AG20443 (cell line): Measurements from ENCODE around the gene N4BP2L2.

Experiments
- DNase-seq: peaks from one replicate; pipeline ENCODE4 v3.0.0; 2012; ENCODE audit warnings: low spot score, mixed read lengths

Gene N4BP2L2

GRCh38 chr13:32426191-32426989 lies 112.2 kb downstream of the N4BP2L2 start:
- DNase-seq: peak; percentile 21

GRCh38 chr13:32425158-32425557 lies 113.4 kb downstream of the N4BP2L2 start:
- no peak for DNase-seq

- no peak for DNase-seq
These were observed 115.0 kb downstream of the N4BP2L2 start for GRCh38 chr13:32423592-32423991.

GRCh38 chr13:32419862-32420261 lies 118.7 kb downstream of the N4BP2L2 start:
- DNase-seq: no peak

GRCh38 chr13:32417995-32418394 lies 120.6 kb downstream of the N4BP2L2 start:
- DNase-seq: no peak

- peak; percentile 25 for DNase-seq
These were observed 123.6 kb downstream of the N4BP2L2 start for GRCh38 chr13:32415019-32415418.

- no peak for DNase-seq
These were observed 124.0 kb downstream of the N4BP2L2 start for GRCh38 chr13:32414580-32414979.

- no peak for DNase-seq
These were observed 125.3 kb downstream of the N4BP2L2 start for GRCh38 chr13:32413284-32413683.

- peak; percentile 70 for DNase-seq
These were observed 128.8 kb downstream of the N4BP2L2 start for GRCh38 chr13:32409561-32410421.

- no peak for DNase-seq
These were observed 129.6 kb downstream of the N4BP2L2 start for GRCh38 chr13:32409001-32409313.

GRCh38 chr13:32408296-32409000 lies 130.1 kb downstream of the N4BP2L2 start:
- DNase-seq: no peak

- no peak for DNase-seq
These were observed 130.7 kb downstream of the N4BP2L2 start for GRCh38 chr13:32407854-32408253.

- no peak for DNase-seq
These were observed 135.5 kb downstream of the N4BP2L2 start for GRCh38 chr13:32403108-32403507.

GRCh38 chr13:32391101-32391619 lies 147.4 kb downstream of the N4BP2L2 start:
- no peak for DNase-seq

- DNase-seq: no peak
These were observed 148.1 kb downstream of the N4BP2L2 start for GRCh38 chr13:32390484-32390883.

- no peak for DNase-seq
These were observed 148.5 kb downstream of the N4BP2L2 start for GRCh38 chr13:32390048-32390447.

- DNase-seq: no peak
These were observed 153.2 kb downstream of the N4BP2L2 start for GRCh38 chr13:32385410-32385809.

GRCh38 chr13:32384702-32385101 lies 153.9 kb downstream of the N4BP2L2 start:
- DNase-seq: no peak

- DNase-seq: no peak
These were observed 154.6 kb downstream of the N4BP2L2 start for GRCh38 chr13:32383836-32384618.
